GM12873 (cell line): ENCODE results near the gene CCDC57.

ENCODE experiments used
- CTCF ChIP-seq: IDR thresholded peaks from 2 replicates; pipeline ENCODE4 v1.5.1; 2012; ENCODE audit warnings: low read depth, mild to moderate bottlenecking, moderate library complexity, low read length, control low read depth; ENCODE audit not compliant: insufficient read depth; ENCODE audit errors: missing control alignments

The CCDC57 gene

DNA sequence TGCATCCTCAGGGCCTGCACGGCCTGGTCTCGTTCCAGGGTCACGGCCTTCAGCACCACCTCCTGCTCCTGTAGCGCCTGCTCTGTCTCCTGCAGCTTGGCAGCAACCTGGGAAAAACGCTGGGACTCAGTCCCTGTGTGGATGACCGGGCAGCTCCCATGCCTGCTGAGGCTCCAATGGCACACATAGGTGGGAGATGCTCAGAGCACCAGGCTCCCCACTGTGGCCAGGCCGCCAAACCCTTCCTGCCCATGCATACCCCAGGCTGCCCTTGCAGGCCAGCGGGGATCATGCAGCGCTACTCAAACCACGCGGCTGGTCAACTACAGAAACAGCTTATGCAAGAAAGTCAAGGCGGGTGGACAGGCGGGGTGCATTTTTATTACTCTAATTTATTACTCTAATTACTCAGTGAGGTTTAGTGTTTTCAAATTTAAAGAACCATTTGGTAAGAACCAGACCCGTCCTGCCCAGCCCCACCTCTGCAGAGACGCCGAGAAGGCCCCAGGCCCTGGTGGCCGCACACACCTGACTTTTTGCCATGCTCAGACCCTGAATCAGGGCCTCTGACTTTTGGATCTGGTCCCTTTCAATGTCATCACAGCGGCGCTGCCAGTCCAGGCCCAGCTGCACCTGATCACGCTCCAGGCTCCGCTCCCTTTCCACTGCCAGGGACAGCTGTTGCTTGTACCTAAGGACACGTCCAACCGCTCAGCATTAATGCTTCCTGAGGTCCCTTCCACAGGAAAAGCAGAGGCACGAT, 34.0 kb downstream of the CCDC57 start:
- no peak for TF ChIP-seq CTCF

DNA sequence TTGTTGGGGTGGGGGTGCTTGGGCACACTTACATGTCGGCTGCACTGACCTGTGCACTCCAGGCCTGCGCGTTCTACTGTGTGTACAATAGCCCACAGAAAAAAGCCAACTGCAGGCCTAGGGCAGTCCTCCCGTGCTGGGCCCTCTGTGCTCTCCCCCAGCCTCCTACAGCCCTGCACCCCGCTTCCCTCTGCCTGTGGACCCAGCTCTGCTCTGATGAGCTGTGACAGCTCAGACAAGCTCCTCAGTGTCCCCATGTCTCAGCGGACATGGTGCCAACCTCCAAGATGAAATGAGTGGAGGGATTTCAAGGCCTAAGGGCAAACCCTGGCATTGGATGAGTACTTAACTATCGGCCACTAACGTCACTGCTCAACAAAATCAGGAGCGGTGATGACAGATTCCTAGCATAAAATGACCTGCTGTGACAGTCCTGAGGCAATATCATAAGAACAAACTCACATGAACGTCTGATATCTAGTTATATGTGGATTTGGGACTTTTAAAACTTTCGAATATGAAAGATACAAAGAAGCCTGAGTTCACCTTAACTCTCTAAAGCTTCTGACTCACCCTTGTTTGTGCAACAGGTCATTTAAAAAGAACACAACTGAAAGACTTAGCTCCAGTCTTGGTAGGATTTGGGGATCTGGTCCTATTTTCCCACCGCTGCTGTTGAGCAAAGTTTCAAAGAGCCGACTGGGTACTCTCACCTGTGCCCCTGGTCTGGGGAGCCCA, 34.7 kb downstream of the CCDC57 start:
- TF ChIP-seq CTCF, result no peak

DNA sequence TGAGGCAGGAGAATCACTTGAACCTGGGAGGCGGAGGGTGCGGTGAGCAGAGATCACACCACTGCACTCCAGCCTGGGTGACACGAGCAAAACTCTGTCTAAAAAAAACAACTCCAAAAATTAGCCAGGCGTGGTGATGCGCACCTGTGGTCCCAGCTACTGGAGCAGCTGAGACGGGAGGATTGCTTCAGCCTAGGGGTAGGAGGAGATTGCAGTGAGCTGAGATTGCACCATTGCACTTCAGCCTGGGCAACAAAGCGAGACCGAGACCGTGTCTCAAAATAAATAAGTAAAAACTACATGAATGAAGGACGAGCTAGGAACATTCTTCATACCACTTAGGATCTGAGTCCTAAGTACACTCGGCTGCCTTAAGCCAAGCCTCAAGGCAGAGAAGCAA, 35.4 kb downstream of the CCDC57 start:
- TF ChIP-seq CTCF, result no peak

DNA sequence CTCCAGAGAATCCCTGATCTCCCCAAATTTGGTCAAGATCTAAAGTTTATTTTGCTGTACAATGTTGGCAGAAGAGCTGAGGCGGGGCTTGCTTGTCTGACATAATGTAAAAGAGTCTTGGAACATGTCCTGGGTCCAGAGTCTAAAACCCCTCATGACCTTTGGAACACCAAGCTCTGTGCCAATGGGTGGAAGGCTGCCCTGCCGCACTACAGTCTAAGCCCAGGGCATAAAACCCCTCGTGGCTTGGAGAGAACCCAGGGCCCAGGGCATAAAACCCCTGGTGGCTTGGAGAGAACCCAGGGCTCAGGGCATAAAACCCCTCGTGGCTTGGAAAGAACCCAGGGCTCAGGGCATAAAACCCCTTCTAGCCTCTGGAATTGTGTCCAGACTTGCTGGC, 36.7 kb downstream of the CCDC57 start:
- no peak for TF ChIP-seq CTCF

GRCh38 chr17:82175201-82175600, 37.4 kb downstream of the CCDC57 start:
- no peak for TF ChIP-seq CTCF

GRCh38 chr17:82173351-82174041, 39.1 kb downstream of the CCDC57 start:
- TF ChIP-seq CTCF, result no peak
